Stimulated activated naive CD8-positive, alpha-beta T cell treated with anti-CD3 and anti-CD28 coated beads, Interleukin-15, Interleukin-2, amounts not matched to agents 100 U/mL and 50 U/mL, for 24 hours (primary cell): ENCODE results near the gene SRR.

Source experiments
- ATAC-seq: fragments of 150-1000 bp; cut with Tn5 transposase; one replicate; pipeline ENCODE4 v1.10.0; 2021
- DNase-seq: peaks from one replicate; pipeline ENCODE4 v3.0.0; 2021

Gene SRR

DNA sequence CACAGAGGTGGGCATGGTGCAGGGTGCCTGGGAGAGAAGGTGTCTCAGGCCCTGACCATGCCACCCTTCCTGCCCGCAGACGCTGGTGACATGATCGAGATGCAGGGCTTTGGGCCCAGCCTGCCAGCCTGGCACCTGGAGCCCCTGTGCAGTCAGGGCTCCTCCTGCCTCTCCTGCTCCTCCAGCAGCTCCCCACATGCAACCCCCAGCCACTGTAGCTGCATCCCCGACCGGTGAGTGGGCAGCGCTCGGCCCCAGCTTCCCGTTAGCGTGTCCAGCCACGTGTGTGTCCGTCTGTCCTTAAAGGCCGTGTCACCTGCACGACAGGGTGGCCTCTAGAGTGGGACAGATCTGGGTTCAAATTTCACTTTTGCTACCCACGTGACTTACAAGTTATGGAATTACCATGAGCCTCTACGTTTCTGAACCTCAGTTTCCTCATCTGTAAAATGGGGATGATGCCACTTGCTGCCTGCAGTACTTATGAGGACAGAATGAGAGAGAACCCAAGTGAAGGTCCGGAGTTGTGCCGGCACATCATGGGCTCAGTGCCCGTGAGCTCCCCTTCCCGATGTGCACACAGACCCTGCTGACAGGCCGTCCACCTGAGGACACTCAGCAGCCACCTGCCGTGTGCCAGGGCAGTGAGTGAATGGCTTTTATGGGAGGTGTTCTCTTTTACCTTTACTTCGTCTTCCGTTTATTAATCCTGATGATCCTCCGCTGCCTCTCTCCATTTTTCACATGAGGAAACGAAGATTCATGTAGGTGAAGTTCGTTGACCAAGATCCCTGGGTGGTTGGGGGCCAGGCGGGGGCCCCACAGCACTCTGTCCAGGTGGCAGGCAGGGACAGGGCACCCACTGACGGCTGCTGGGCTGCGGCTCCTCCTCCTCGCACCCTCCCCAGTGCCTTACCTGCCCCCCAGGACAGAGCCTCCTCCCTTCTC lies 67.7 kb downstream of the SRR start:
- DNase-seq (no peak), ATAC-seq (no peak)

GRCh38 chr17:2372180-2372579 lies 68.4 kb downstream of the SRR start:
- ATAC-seq (no peak), DNase-seq (no peak)

- ATAC-seq = no peak
These were observed 68.9 kb downstream of the SRR start for GRCh38 chr17:2372681-2373080.

GRCh38 chr17:2373179-2373578 lies 69.4 kb downstream of the SRR start:
- DNase-seq (no peak), ATAC-seq (no peak)

More at GRCh38 chr17:2372681-2373080, 68.9 kb downstream of the SRR start:
- DNase-seq = no peak
